Activated CD8-positive, alpha-beta memory T cell treated with anti-CD3 and anti-CD28 coated beads for 1 hour (primary cell): ENCODE measurements around the gene ATP6V1B1.
"Not testable (repeated sequence)": the region's sequence is repeated elsewhere in the genome, so short reads cannot be mapped to it uniquely, and the experiment has no call there.

ENCODE experiments used
- DNase-seq, 2 donors: peaks; one replicate each; pipeline ENCODE4 v3.0.0-alpha.2; 2020; ENCODE audit warnings: low read depth in 1 of 2; ENCODE audit errors: extremely low read depth in 1 of 2

Gene ATP6V1B1

GRCh38 chr2:71005271-71006202 is 69.8 kb downstream of the ATP6V1B1 start:
- no peak for DNase-seq

DNA sequence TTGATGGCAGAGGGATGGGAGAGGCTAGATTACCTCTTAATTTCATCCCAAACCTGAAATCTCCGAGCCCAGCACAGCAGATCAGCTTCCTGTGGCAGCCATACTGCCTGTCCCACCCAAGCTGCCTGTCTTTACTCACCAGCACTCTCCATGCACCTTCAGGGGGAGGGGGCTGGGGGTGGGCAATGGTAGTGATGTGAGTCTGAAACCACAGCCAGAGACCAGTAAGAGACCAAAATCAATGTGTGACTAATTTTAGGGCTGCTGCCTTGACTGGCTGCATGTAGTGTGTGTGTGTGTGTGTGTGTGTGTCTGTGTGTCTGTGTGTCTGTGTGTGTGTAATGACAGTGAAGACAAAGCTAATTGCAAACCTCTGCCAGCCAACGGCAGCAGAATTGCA is 70.6 kb downstream of the ATP6V1B1 start:
- no peak for DNase-seq

- no peak for DNase-seq
These were observed 71.5 kb downstream of the ATP6V1B1 start for GRCh38 chr2:71006955-71007799.

DNA sequence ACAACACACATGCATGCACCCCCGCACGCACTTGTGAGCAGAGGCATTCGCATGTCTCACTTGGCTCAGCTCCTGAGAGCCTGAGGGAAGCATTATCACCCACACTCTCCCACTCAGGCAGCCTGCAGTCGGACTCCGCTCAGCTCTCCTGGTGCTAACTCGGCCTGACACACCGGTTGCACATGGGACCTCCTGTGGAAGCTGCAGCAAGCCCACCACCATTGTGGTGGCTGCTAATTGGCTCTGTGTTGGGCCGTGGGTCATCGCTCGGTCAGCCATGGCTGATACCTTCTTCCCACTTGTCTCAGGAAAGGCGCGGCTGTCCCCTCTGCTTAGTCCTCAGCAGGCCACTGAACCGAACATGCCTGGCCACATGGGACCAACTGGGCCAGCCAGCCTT is 72.6 kb downstream of the ATP6V1B1 start:
- no peak for DNase-seq

GRCh38 chr2:71011786-71012185 is 76.1 kb downstream of the ATP6V1B1 start:
- not testable (repeated sequence) for DNase-seq
